ENCODE results near the gene RFX2. TPM values are rescaled to one million over a fixed set of nuclear protein-coding genes. Genes with fewer than 3 reads are reported as not detected.
A peak's percentile ranks its signal among the peaks of the same experiment; 100 is the strongest.

RFX2 gene
- total and polyA plus RNA-seq, 9 donors, result 5.9 to 31.2 (median 13.3) TPM

- Histone ChIP-seq H3K9me3 (no peaks in the 10 kb centered on the region), H3K27me3 (no peaks in the 10 kb centered on the region), H3K27ac (no peak overlapping the region), H3K4me3 (no peak overlapping the region), H3K36me3 (no peaks in the 10 kb centered on the region), H3K4me1 (ENCODE audit: insufficient read depth) (peaks cover 33% of the 10 kb centered on the region)
- intact Hi-C loops (cut with DNase I), result no loop called here
- 91 to 94% (median 93%) methylated on average over 12 of the region's 12 CpGs for WGBS, 3 donors
- DNase-seq, result no peak
- TF ChIP-seq EP300 (IDR thresholded peaks at IDR 0.05) (no peak), POLR2A (IDR thresholded peaks at IDR 0.05) (no peak)
- TF ChIP-seq, protein P1, sequence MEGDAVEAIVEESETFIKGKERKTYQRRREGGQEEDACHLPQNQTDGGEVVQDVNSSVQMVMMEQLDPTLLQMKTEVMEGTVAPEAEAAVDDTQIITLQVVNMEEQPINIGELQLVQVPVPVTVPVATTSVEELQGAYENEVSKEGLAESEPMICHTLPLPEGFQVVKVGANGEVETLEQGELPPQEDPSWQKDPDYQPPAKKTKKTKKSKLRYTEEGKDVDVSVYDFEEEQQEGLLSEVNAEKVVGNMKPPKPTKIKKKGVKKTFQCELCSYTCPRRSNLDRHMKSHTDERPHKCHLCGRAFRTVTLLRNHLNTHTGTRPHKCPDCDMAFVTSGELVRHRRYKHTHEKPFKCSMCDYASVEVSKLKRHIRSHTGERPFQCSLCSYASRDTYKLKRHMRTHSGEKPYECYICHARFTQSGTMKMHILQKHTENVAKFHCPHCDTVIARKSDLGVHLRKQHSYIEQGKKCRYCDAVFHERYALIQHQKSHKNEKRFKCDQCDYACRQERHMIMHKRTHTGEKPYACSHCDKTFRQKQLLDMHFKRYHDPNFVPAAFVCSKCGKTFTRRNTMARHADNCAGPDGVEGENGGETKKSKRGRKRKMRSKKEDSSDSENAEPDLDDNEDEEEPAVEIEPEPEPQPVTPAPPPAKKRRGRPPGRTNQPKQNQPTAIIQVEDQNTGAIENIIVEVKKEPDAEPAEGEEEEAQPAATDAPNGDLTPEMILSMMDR (IDR thresholded peaks at IDR 0.05), result no peak
These were observed 153.6 kb downstream of the RFX2 start for GRCh38 chr19:5956728-5957127.

DNA sequence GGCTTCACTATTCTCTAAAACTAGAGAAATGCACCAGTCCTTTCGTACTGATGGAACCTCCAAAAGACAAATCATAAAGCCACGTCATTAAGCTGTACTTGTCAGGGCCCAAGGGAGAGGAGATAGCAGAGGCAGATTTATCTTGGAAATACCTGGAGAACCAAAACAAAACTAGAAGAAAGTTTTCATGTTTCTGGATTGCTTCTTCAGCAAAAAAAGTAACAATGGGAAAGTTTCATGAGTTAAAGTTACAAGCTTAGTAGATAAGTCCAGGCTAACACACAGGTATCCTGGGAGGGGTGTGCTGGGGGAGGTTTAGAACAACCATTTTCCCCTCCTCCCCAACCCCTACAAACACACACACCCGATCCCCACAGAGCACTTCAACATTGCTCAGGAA is 154.0 kb downstream of the RFX2 start:
- Histone ChIP-seq H3K9me3 (no peaks in the 10 kb centered on the region), H3K27me3 (no peaks in the 10 kb centered on the region), H3K27ac (no peak overlapping the region), H3K4me1 (ENCODE audit: insufficient read depth) (peaks cover 32% of the 10 kb centered on the region), H3K4me3 (no peak overlapping the region), H3K36me3 (no peaks in the 10 kb centered on the region)
- TF ChIP-seq, protein P1 (IDR thresholded peaks at IDR 0.05), result no peak
- TF ChIP-seq POLR2A (IDR thresholded peaks at IDR 0.05) (no peak), EP300 (IDR thresholded peaks at IDR 0.05) (no peak)
- DNase-seq, result no peak
- WGBS, 3 donors, result 58 to 66% (median 58%) methylated on average over 3 of the region's 3 CpGs
- intact Hi-C loops (cut with DNase I), result no loop called here

- 49 to 53% (median 51%) methylated on average over 3 of the region's 3 CpGs for WGBS, 3 donors
- Histone ChIP-seq H3K36me3 (no peaks in the 10 kb centered on the region), H3K27me3 (no peaks in the 10 kb centered on the region), H3K4me1 (ENCODE audit: insufficient read depth) (peaks cover 28% of the 10 kb centered on the region), H3K4me3 (no peak overlapping the region), H3K9me3 (no peaks in the 10 kb centered on the region), H3K27ac (no peak overlapping the region)
- TF ChIP-seq POLR2A (IDR thresholded peaks at IDR 0.05), result no peak
- no peak for TF ChIP-seq EP300 (IDR thresholded peaks at IDR 0.05)
- TF ChIP-seq, protein P1 (IDR thresholded peaks at IDR 0.05), result no peak
- no peak for DNase-seq
- intact Hi-C loops (cut with DNase I), result no loop called here
These were observed 154.7 kb downstream of the RFX2 start for GRCh38 chr19:5955636-5955935.

GRCh38 chr19:5954293-5954692 is 156.0 kb downstream of the RFX2 start:
- intact Hi-C loops (cut with DNase I), result no loop called here
- WGBS, 3 donors, result 39 to 56% (median 41%) methylated on average over 6 of the region's 6 CpGs

More at GRCh38 chr19:5954293-5954692, 156.0 kb downstream of the RFX2 start:
- H3K27ac ChIP-seq, result peak overlapping the region in 1 of 2 donors; percentile 22
- no peak for DNase-seq
- TF ChIP-seq EP300 (IDR thresholded peaks at IDR 0.05) (no peak), POLR2A (IDR thresholded peaks at IDR 0.05) (no peak)
- TF ChIP-seq, protein P1 (IDR thresholded peaks at IDR 0.05), result no peak
- no peaks in the 10 kb centered on the region for H3K27me3 ChIP-seq
- no peaks in the 10 kb centered on the region for H3K9me3 ChIP-seq
- no peaks in the 10 kb centered on the region for H3K36me3 ChIP-seq
- no peak overlapping the region for H3K4me3 ChIP-seq
- H3K4me1 ChIP-seq (ENCODE audit: insufficient read depth), result peaks cover 21% of the 10 kb centered on the region

Measured in ovary (tissue), 9 donors.